ENCODE data around the gene TMEM131L.

TMEM131L gene

GRCh38 chr4:153582954-153583702 lies 117.0 kb downstream of the TMEM131L start:
- 72% methylated on average over 2 of the region's 2 CpGs for WGBS
- no peak overlapping the region for H3K4ac ChIP-seq (ENCODE audit: low read depth in 1 of 2, low read length in 2 of 2)
- H2BK5ac ChIP-seq (ENCODE audit: low read depth, low read length, poor library complexity, severe bottlenecking), result no peak overlapping the region
- no peaks in the 10 kb centered on the region for H3K27me3 ChIP-seq (ENCODE audit: control insufficient read depth in 1 of 2, insufficient read depth in 1 of 2, low read length in 2 of 2)
- no peak overlapping the region for H2BK15ac ChIP-seq (ENCODE audit: low read depth, poor library complexity, severe bottlenecking)
- no peak overlapping the region for H2AFZ ChIP-seq (ENCODE audit: low read depth, low read length)
- H3K23ac ChIP-seq (ENCODE audit: low read length in 2 of 2), result no peak overlapping the region
- H3K27ac ChIP-seq (ENCODE audit: low read length, poor library complexity, severe bottlenecking), result no peak overlapping the region
- no peak overlapping the region for H2BK12ac ChIP-seq (ENCODE audit: low read length in 2 of 2)
- no peak overlapping the region for H4K8ac ChIP-seq (ENCODE audit: low read length)
- no peak for DNase-seq
- no peak overlapping the region for H4K91ac ChIP-seq (ENCODE audit: low read length)
- H3K36me3 ChIP-seq (ENCODE audit: control insufficient read depth in 1 of 2, insufficient read depth in 2 of 2, low read depth in 1 of 2, low read length in 2 of 2), result peaks cover 0 to 3% of the 10 kb centered on the region in 2 experiments
- H3K14ac ChIP-seq (ENCODE audit: low read length in 2 of 2), result no peak overlapping the region
- no peak overlapping the region for H3K18ac ChIP-seq (ENCODE audit: low read depth in 1 of 2, low read length in 2 of 2)
- H2BK120ac ChIP-seq (ENCODE audit: low read depth, low read length), result no peak overlapping the region
- no peak overlapping the region for H3K4me2 ChIP-seq (ENCODE audit: low read length, poor library complexity, severe bottlenecking)
- no peaks in the 10 kb centered on the region for H3K4me1 ChIP-seq (ENCODE audit: control insufficient read depth, insufficient read depth, low read depth, low read length)
- no peak overlapping the region for H3K4me3 ChIP-seq (ENCODE audit: insufficient read depth in 1 of 2, low read depth in 1 of 2, low read length in 2 of 2)
- H3K79me1 ChIP-seq (replicated peaks; ENCODE audit: low read length, poor library complexity, severe bottlenecking), result peaks cover 2% of the 10 kb centered on the region
- no peaks in the 10 kb centered on the region for H3K9me3 ChIP-seq (ENCODE audit: control insufficient read depth, low read length)
- H3K9ac ChIP-seq (ENCODE audit: low read length), result no peak overlapping the region
- H2AK5ac ChIP-seq (ENCODE audit: low read length, severe bottlenecking), result no peak overlapping the region

GRCh38 chr4:153585026-153585425 lies 118.9 kb downstream of the TMEM131L start:
- no peak overlapping the region for H2AFZ ChIP-seq (ENCODE audit: low read depth, low read length)
- no peak overlapping the region for H3K27ac ChIP-seq (ENCODE audit: low read length, poor library complexity, severe bottlenecking)
- H2AK5ac ChIP-seq (ENCODE audit: low read length, severe bottlenecking), result no peak overlapping the region
- H4K91ac ChIP-seq (ENCODE audit: low read length), result no peak overlapping the region
- H3K18ac ChIP-seq (ENCODE audit: low read depth in 1 of 2, low read length in 2 of 2), result no peak overlapping the region
- H3K4ac ChIP-seq (ENCODE audit: low read depth in 1 of 2, low read length in 2 of 2), result no peak overlapping the region
- H2BK15ac ChIP-seq (ENCODE audit: low read depth, poor library complexity, severe bottlenecking), result no peak overlapping the region
- DNase-seq, result no peak
- H3K9ac ChIP-seq (ENCODE audit: low read length), result peak overlapping the region; percentile 9
- H3K4me2 ChIP-seq (ENCODE audit: low read length, poor library complexity, severe bottlenecking), result no peak overlapping the region
- peaks cover 3 to 9% of the 10 kb centered on the region in 2 experiments for H3K36me3 ChIP-seq (ENCODE audit: control insufficient read depth in 1 of 2, insufficient read depth in 2 of 2, low read depth in 1 of 2, low read length in 2 of 2)
- H3K79me1 ChIP-seq (replicated peaks; ENCODE audit: low read length, poor library complexity, severe bottlenecking), result peaks cover 2% of the 10 kb centered on the region
- H4K8ac ChIP-seq (ENCODE audit: low read length), result no peak overlapping the region
- no peak overlapping the region for H2BK12ac ChIP-seq (ENCODE audit: low read length in 2 of 2)
- H3K14ac ChIP-seq (ENCODE audit: low read length in 2 of 2), result no peak overlapping the region
- H2BK5ac ChIP-seq (ENCODE audit: low read depth, low read length, poor library complexity, severe bottlenecking), result no peak overlapping the region
- peak overlapping the region in 1 of 2 experiments; percentile 35 for H3K4me3 ChIP-seq (ENCODE audit: insufficient read depth in 1 of 2, low read depth in 1 of 2, low read length in 2 of 2)
- no peaks in the 10 kb centered on the region for H3K27me3 ChIP-seq (ENCODE audit: control insufficient read depth in 1 of 2, insufficient read depth in 1 of 2, low read length in 2 of 2)
- no peak overlapping the region for H2BK120ac ChIP-seq (ENCODE audit: low read depth, low read length)
- no peaks in the 10 kb centered on the region for H3K9me3 ChIP-seq (ENCODE audit: control insufficient read depth, low read length)
- no peaks in the 10 kb centered on the region for H3K4me1 ChIP-seq (ENCODE audit: control insufficient read depth, insufficient read depth, low read depth, low read length)
- whole genome bisulfite sequencing, result 94% methylated on average over 7 of the region's 7 CpGs
- no peak overlapping the region for H3K23ac ChIP-seq (ENCODE audit: low read length in 2 of 2)

- Histone ChIP-seq H3K36me3 (ENCODE audit: control insufficient read depth in 1 of 2, insufficient read depth in 2 of 2, low read depth in 1 of 2, low read length in 2 of 2) (peaks cover 5 to 18% of the 10 kb centered on the region in 2 experiments), H3K9ac (ENCODE audit: low read length) (no peak overlapping the region), H4K91ac (ENCODE audit: low read length) (no peak overlapping the region), H3K18ac (ENCODE audit: low read depth in 1 of 2, low read length in 2 of 2) (no peak overlapping the region), H3K14ac (ENCODE audit: low read length in 2 of 2) (no peak overlapping the region), H3K4me1 (ENCODE audit: control insufficient read depth, insufficient read depth, low read depth, low read length) (no peaks in the 10 kb centered on the region), H2AK5ac (ENCODE audit: low read length, severe bottlenecking) (no peak overlapping the region), H2BK15ac (ENCODE audit: low read depth, poor library complexity, severe bottlenecking) (no peak overlapping the region), H2BK5ac (ENCODE audit: low read depth, low read length, poor library complexity, severe bottlenecking) (no peak overlapping the region), H4K8ac (ENCODE audit: low read length) (no peak overlapping the region), H3K27me3 (ENCODE audit: control insufficient read depth in 1 of 2, insufficient read depth in 1 of 2, low read length in 2 of 2) (no peaks in the 10 kb centered on the region), H3K79me1 (replicated peaks; ENCODE audit: low read length, poor library complexity, severe bottlenecking) (peaks cover 3% of the 10 kb centered on the region), H3K4ac (ENCODE audit: low read depth in 1 of 2, low read length in 2 of 2) (no peak overlapping the region), H3K27ac (ENCODE audit: low read length, poor library complexity, severe bottlenecking) (no peak overlapping the region), H3K4me3 (ENCODE audit: insufficient read depth in 1 of 2, low read depth in 1 of 2, low read length in 2 of 2) (no peak overlapping the region), H2AFZ (ENCODE audit: low read depth, low read length) (no peak overlapping the region), H3K23ac (ENCODE audit: low read length in 2 of 2) (no peak overlapping the region), H3K4me2 (ENCODE audit: low read length, poor library complexity, severe bottlenecking) (no peak overlapping the region), H2BK12ac (ENCODE audit: low read length in 2 of 2) (no peak overlapping the region), H2BK120ac (ENCODE audit: low read depth, low read length) (no peak overlapping the region), H3K9me3 (ENCODE audit: control insufficient read depth, low read length) (no peaks in the 10 kb centered on the region)
- no peak for DNase-seq
- WGBS, result 86% methylated on average over 5 of the region's 7 CpGs
Measured at GRCh38 chr4:153589703-153590595, 123.8 kb downstream of the TMEM131L start.

DNA sequence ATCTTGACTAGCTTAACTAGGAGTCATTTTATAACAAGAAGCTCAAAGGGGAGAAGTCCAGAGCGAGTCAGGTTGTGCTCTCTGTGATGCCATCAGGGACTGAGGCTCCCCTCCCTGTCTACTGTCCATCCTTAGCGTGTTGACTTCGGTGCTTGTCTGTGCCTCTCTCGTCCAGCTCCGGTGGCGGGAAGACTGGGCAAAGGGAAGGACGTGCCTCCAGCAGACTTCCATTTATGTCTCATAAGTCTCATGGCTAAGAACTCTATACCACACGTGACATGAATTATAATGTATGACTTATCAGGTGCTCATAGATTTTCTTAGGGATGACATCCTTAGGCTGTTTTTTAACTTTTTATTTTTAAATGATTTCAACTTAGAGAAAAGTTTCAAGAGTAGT lies 125.3 kb downstream of the TMEM131L start:
- Histone ChIP-seq H3K4ac (ENCODE audit: low read depth in 1 of 2, low read length in 2 of 2) (no peak overlapping the region), H4K91ac (ENCODE audit: low read length) (no peak overlapping the region), H3K27me3 (ENCODE audit: control insufficient read depth in 1 of 2, insufficient read depth in 1 of 2, low read length in 2 of 2) (no peaks in the 10 kb centered on the region), H4K8ac (ENCODE audit: low read length) (no peak overlapping the region), H3K18ac (ENCODE audit: low read depth in 1 of 2, low read length in 2 of 2) (no peak overlapping the region), H3K9ac (ENCODE audit: low read length) (no peak overlapping the region), H2BK5ac (ENCODE audit: low read depth, low read length, poor library complexity, severe bottlenecking) (no peak overlapping the region), H3K23ac (ENCODE audit: low read length in 2 of 2) (no peak overlapping the region), H2AFZ (ENCODE audit: low read depth, low read length) (no peak overlapping the region), H3K27ac (ENCODE audit: low read length, poor library complexity, severe bottlenecking) (no peak overlapping the region), H3K36me3 (ENCODE audit: control insufficient read depth in 1 of 2, insufficient read depth in 2 of 2, low read depth in 1 of 2, low read length in 2 of 2) (peaks cover 5 to 24% of the 10 kb centered on the region in 2 experiments), H2BK120ac (ENCODE audit: low read depth, low read length) (no peak overlapping the region), H2AK5ac (ENCODE audit: low read length, severe bottlenecking) (no peak overlapping the region), H3K4me1 (ENCODE audit: control insufficient read depth, insufficient read depth, low read depth, low read length) (no peaks in the 10 kb centered on the region), H3K4me3 (ENCODE audit: insufficient read depth in 1 of 2, low read depth in 1 of 2, low read length in 2 of 2) (no peak overlapping the region), H3K4me2 (ENCODE audit: low read length, poor library complexity, severe bottlenecking) (no peak overlapping the region), H3K14ac (ENCODE audit: low read length in 2 of 2) (no peak overlapping the region), H3K79me1 (replicated peaks; ENCODE audit: low read length, poor library complexity, severe bottlenecking) (peaks cover 1% of the 10 kb centered on the region), H2BK12ac (ENCODE audit: low read length in 2 of 2) (no peak overlapping the region), H2BK15ac (ENCODE audit: low read depth, poor library complexity, severe bottlenecking) (no peak overlapping the region), H3K9me3 (ENCODE audit: control insufficient read depth, low read length) (no peaks in the 10 kb centered on the region)
- DNase-seq, result no peak
- WGBS, result 86% methylated on average over 5 of the region's 8 CpGs
